Activated CD4-positive, alpha-beta memory T cell treated with anti-CD3 and anti-CD28 coated beads for 36 hours (primary cell): ENCODE results near the gene BABAM2. TPM values are rescaled to one million over a fixed set of nuclear protein-coding genes. Genes with fewer than 3 reads are reported as not detected.

ENCODE experiments used
- CTCF ChIA-PET: fragments of 350-600 bp; sonication (Branson Sonifier 250); formaldehyde crosslinking; loops from one replicate; lab custom pipeline; 2021; ENCODE audit warnings: antibody characterized with exemption, inconsistent platforms; lab: Charles Lee
- POLR2A ChIA-PET: fragments of 350-600 bp; sonication (Branson Sonifier 250); formaldehyde crosslinking; loops from one replicate; lab custom pipeline; 2021; ENCODE audit warnings: antibody characterized with exemption; lab: Charles Lee
- DNase-seq: peaks from one replicate; pipeline ENCODE4 v3.0.0-alpha.2; 2020
- H3K27ac Mint-ChIP-seq: one replicate; pipeline ENCODE4 v1.8.0; 2021; ENCODE audit warnings: mixed read lengths
- H3K27me3 Mint-ChIP-seq: one replicate; pipeline ENCODE4 v1.8.0; 2021; ENCODE audit warnings: mixed read lengths
- H3K36me3 Mint-ChIP-seq: one replicate; pipeline ENCODE4 v1.8.0; 2021; ENCODE audit warnings: mixed read lengths
- H3K4me1 Mint-ChIP-seq: one replicate; pipeline ENCODE4 v1.8.0; 2021; ENCODE audit warnings: low read depth, mixed read lengths
- H3K4me3 Mint-ChIP-seq: one replicate; pipeline ENCODE4 v1.8.0; 2021; ENCODE audit warnings: mild to moderate bottlenecking, mixed read lengths
- H3K9me3 Mint-ChIP-seq: one replicate; pipeline ENCODE4 v1.8.0; 2021; ENCODE audit warnings: mixed read lengths
- intact Hi-C: fragments of 100-400 bp; cut with micrococcal nuclease; formaldehyde crosslinking; loops from one replicate; pipeline ENCODE4 v1.15.1; 2023
- total RNA-seq, 2 experiments: library from RNA; stranded (reverse); gene quantifications; one replicate each; pipeline ENCODE4 v1.2.3, GENCODE V29; 2021

BABAM2 gene
- total RNA-seq, 2 experiments from 2014 or later, result 72.3 to 76.6 TPM

DNA sequence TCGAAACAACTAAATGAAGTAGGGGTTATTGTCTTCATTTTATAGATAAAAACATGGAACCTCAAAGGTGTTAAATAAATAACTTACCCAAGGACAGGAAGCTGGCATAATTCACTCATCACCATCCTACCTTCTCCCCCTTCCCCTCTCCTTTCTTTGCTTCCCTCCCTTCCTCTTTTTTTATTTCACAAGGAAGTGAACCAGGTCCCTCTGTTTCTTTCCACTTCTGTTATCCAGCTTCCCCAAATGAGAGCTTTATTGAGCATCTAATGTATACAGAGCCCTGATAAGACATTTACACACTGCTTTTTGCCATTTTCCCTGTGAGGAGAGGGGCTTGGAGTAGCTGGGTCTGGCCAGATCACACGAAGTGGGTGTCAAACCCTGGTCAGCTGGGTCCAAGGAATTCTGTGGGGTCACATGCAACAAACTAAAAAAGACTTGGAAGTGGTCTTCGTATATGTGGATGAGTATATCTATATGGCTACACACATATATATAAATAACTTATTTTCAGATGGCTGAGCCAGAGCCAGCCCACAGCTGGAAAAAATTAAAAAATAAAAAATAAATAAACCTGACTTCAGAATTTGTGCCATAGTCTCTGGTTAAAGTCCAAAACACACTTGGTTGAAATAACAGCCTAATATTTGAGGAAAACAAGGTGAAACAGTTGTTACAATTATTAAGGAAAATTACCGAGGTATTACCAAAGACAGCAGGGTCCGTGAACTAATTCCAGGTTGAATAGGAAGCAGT lies 452.8 kb downstream of the BABAM2 start:
- CTCF ChIA-PET, result no interaction called here
- Mint-ChIP-seq H3K4me1 (peaks cover 15% of the 10 kb centered on the region), H3K36me3 (no peaks in the 10 kb centered on the region), H3K9me3 (no peaks in the 10 kb centered on the region), H3K27me3 (no peaks in the 10 kb centered on the region), H3K4me3 (no peak overlapping the region), H3K27ac (no peak overlapping the region)
- POLR2A ChIA-PET, result no interaction called here
- intact Hi-C loops, result no loop called here
- no peak for DNase-seq

DNA sequence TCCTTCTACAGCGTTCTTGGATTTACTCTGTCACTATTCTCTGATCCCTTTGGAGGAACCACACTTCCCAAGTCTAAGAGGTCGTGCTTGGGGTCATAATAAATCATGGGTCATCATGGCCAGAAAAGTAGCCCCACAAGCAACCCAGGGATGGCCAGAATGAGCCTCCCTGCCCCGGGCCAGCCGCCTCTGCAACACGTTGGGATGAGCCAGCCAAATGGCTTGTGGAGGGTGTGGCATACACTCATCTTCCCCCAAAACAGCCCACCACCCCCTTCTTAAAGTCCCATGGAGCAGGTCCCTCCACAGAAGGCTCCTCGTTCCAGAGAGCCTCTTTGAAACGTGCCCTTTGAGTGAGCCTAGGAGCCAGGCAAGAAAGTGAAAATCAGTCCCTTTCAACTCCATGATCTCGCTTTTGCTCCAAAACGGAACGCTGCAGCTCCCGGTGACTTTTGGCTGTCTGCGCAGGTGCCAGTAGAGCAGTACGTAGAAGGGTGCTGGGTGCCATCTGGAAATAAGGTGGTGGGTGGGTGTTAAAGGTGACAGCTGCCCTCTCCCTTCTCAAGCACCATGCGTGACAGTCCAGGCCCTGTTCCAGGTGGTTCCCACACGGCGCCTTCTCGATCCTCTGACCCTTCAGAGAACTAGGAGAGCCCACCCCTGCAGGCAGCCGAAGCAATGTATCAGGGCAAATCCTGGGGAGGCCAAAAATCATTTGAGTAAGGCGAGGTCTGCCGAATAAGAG lies 453.6 kb downstream of the BABAM2 start:
- no peaks in the 10 kb centered on the region for H3K36me3 Mint-ChIP-seq
- H3K9me3 Mint-ChIP-seq, result no peaks in the 10 kb centered on the region
- DNase-seq, result no peak
- POLR2A ChIA-PET, result no interaction called here
- CTCF ChIA-PET, result no interaction called here
- no peaks in the 10 kb centered on the region for H3K27me3 Mint-ChIP-seq
- peaks cover 22% of the 10 kb centered on the region for H3K4me1 Mint-ChIP-seq
- H3K27ac Mint-ChIP-seq, result no peak overlapping the region
- intact Hi-C loops, result no loop called here
- H3K4me3 Mint-ChIP-seq, result no peak overlapping the region

DNA sequence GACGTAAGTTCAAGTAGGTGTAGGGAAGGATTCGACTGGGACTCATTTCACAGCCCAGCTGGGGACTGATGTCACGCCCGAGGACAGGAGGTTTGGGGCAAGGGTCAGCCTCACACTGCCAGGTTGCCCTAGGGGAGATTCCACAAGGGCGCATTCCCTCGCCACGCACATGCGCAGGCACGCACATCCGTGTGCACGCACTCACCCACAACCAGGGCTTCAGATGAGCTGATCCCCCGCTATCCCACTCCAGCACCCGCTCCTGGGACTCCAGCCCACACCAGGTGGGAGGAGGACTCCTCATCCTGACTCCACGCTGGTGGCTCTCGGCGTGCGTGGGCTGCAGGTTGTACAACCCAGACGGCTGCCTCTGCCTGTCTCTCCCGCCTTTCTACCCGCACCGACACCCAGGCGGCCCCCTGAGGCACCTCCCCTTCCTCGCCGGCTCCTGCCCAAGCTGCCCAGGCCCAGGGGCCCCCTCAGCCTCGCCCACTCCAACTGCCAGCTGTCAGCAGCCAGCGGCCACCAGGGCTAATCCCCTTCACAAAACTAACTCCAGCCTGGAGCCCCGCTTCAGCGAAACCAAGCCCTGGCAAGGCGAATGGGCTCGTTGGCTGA lies 454.3 kb downstream of the BABAM2 start:
- no peak for DNase-seq
- H3K9me3 Mint-ChIP-seq, result no peaks in the 10 kb centered on the region
- H3K27me3 Mint-ChIP-seq, result no peaks in the 10 kb centered on the region
- no peak overlapping the region for H3K4me3 Mint-ChIP-seq
- H3K4me1 Mint-ChIP-seq, result peaks cover 25% of the 10 kb centered on the region
- intact Hi-C loops, result no loop called here
- no peak overlapping the region for H3K27ac Mint-ChIP-seq
- POLR2A ChIA-PET, result no interaction called here
- CTCF ChIA-PET, result no interaction called here
- no peaks in the 10 kb centered on the region for H3K36me3 Mint-ChIP-seq

DNA sequence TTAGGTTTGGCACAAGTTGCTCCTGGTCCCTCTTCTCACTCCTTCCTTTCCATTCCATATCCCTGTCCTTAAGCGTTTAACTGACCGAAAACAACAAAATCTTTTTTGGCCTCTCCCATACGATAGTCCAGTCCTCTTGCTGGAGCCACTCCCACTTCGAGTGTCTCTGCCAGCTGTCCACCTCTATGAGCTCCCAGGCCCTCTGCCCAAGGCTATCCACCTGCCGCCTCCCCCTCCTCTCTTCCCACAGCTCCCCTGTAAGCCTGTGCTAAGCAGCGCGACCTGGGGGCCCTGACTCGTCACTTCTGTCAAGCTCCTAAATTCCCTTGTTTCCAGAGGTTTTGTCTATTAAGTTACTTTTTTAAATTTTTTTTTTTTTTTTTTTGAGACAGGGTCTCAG lies 455.1 kb downstream of the BABAM2 start:
- no peaks in the 10 kb centered on the region for H3K27me3 Mint-ChIP-seq
- ChIA-PET POLR2A (interaction anchor here (0.6 kb wide), 1 partner anchor 15 kb away, joined by 5 read pairs; no protein-coding TSS in a partner anchor), CTCF (interaction anchor here (0.8 kb wide), 1 partner anchor 10 kb away, joined by 3 read pairs; no protein-coding TSS in a partner anchor)
- H3K27ac Mint-ChIP-seq, result no peak overlapping the region
- H3K9me3 Mint-ChIP-seq, result no peaks in the 10 kb centered on the region
- peaks cover 25% of the 10 kb centered on the region for H3K4me1 Mint-ChIP-seq
- intact Hi-C loops, result no loop called here
- DNase-seq, result no peak
- H3K36me3 Mint-ChIP-seq, result no peaks in the 10 kb centered on the region
- no peak overlapping the region for H3K4me3 Mint-ChIP-seq

GRCh38 chr2:28346587-28346986 lies 456.1 kb downstream of the BABAM2 start:
- POLR2A ChIA-PET, result interaction anchor here (1.4 kb wide), 1 partner anchor 10 kb away, joined by 4 read pairs; no protein-coding TSS in a partner anchor
- no peaks in the 10 kb centered on the region for H3K36me3 Mint-ChIP-seq
- peaks cover 33% of the 10 kb centered on the region for H3K4me1 Mint-ChIP-seq
- no peak overlapping the region for H3K27ac Mint-ChIP-seq
- no peaks in the 10 kb centered on the region for H3K27me3 Mint-ChIP-seq
- no peak for DNase-seq
- intact Hi-C loops, result no loop called here
- no peak overlapping the region for H3K4me3 Mint-ChIP-seq
- CTCF ChIA-PET, result no interaction called here
- no peaks in the 10 kb centered on the region for H3K9me3 Mint-ChIP-seq

DNA sequence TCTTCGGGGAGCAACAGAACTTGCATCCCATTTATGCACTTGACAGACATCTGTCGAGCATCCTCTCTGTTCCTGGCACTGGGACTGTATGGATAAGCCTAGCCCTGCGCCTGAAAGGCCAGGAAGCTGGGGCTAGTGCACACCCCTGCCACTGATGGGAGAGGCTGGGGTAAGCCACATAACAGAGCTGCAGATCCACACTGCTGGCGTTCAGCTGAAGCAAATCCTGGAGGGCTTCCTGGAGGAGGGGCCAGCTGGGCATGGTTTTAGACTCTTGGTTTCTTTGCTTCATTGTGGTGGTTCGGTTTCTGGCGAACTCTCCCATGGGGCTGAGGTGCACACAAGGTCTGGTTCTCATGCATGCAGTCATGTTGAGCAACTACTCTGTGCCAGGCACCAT lies 456.7 kb downstream of the BABAM2 start:
- peaks cover 36% of the 10 kb centered on the region for H3K4me1 Mint-ChIP-seq
- H3K9me3 Mint-ChIP-seq, result no peaks in the 10 kb centered on the region
- no peaks in the 10 kb centered on the region for H3K36me3 Mint-ChIP-seq
- ChIA-PET CTCF (no interaction called here), POLR2A (interaction anchor here (0.5 to 2.0 kb wide), 4 partner anchors 10 to 23 kb away, joined by 3 to 5 read pairs (median 4); no protein-coding TSS in a partner anchor)
- H3K27ac Mint-ChIP-seq, result peak overlapping the region; percentile 72
- no peak overlapping the region for H3K4me3 Mint-ChIP-seq
- no peak for DNase-seq
- intact Hi-C loops, result no loop called here
- no peaks in the 10 kb centered on the region for H3K27me3 Mint-ChIP-seq

DNA sequence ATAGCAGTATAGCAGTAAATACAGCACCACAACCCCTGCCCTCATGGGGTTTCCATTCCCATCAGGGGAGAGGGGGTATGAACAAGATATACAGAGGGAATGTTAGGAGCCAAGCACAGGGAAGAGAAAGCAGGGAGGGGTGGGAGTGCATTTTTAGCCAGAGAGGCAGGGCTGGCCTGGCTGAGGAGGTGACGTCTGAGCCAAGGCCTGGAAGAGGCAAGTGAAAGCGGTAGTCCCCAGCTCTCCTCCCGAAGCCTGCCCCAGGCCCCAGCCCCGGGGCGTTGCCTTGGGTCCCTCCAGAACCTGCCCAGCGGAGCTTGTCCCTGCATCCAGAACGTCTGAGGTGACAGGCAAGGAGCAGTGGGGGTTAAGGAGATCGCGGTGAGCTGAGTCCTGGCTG lies 457.1 kb downstream of the BABAM2 start:
- no peak for DNase-seq
- H3K27me3 Mint-ChIP-seq, result no peaks in the 10 kb centered on the region
- POLR2A ChIA-PET, result interaction anchor here (0.5 to 2.0 kb wide), 5 partner anchors 10 to 343 kb away, joined by 3 to 5 read pairs (median 4); no protein-coding TSS in a partner anchor
- CTCF ChIA-PET, result no interaction called here
- peak overlapping the region; percentile 72 for H3K27ac Mint-ChIP-seq
- no peak overlapping the region for H3K4me3 Mint-ChIP-seq
- H3K36me3 Mint-ChIP-seq, result no peaks in the 10 kb centered on the region
- intact Hi-C loops, result no loop called here
- H3K4me1 Mint-ChIP-seq, result peaks cover 36% of the 10 kb centered on the region
- H3K9me3 Mint-ChIP-seq, result no peaks in the 10 kb centered on the region

GRCh38 chr2:28348149-28348567 lies 457.6 kb downstream of the BABAM2 start:
- Mint-ChIP-seq H3K4me1 (peaks cover 36% of the 10 kb centered on the region), H3K4me3 (peak overlapping the region; percentile 35), H3K36me3 (no peaks in the 10 kb centered on the region), H3K9me3 (no peaks in the 10 kb centered on the region), H3K27me3 (no peaks in the 10 kb centered on the region), H3K27ac (peak overlapping the region; percentile 66)
- DNase-seq, result peak; percentile 81
- POLR2A ChIA-PET, result interaction anchor here (0.6 to 2.0 kb wide), 3 partner anchors 12 to 344 kb away, joined by 4 to 5 read pairs (median 4); no protein-coding TSS in a partner anchor
- CTCF ChIA-PET, result no interaction called here
- intact Hi-C loops, result no loop called here

- Mint-ChIP-seq H3K27me3 (no peaks in the 10 kb centered on the region), H3K9me3 (no peaks in the 10 kb centered on the region), H3K27ac (peak overlapping the region; percentile 50), H3K4me3 (peak overlapping the region; percentile 35), H3K36me3 (no peaks in the 10 kb centered on the region), H3K4me1 (peaks cover 36% of the 10 kb centered on the region)
- ChIA-PET POLR2A (interaction anchor here (2.0 kb wide), 1 partner anchor 12 kb away, joined by 5 read pairs; no protein-coding TSS in a partner anchor), CTCF (no interaction called here)
- intact Hi-C loops, result no loop called here
- no peak for DNase-seq
Observed at GRCh38 chr2:28348921-28349320, 458.4 kb downstream of the BABAM2 start.

DNA sequence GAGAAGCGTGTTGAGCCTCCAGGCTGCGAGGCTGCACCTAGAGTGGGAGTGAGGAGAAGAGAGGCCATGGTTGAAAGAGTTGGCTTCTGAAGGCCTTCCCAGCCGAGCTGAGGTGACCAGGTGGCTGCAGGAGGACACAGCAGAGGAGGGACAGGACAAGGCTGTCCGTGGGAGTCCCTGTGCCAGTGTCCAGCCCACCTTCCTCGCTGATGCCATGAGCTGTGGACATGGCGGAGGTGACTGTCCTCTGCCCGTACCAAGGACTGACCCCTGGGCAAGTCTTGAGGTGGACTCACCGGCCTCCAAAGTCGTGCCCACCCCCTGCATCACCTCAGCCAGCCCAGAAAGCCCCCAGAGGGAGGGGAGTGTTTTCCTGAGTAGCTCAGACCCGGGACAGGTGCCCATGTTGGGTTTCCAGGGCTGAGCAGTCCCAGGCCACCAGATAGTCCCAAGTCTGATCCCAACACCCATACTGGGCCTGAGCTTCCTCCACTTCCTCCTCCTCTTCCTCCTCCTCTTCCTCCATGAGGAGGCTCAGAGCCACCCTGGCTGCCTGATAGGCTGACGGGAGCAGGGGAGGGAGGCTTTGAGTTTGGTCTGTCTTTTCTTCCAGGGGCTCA lies 459.1 kb downstream of the BABAM2 start:
- ChIA-PET CTCF (interaction anchor here (1.5 kb wide), 1 partner anchor 9 kb away, joined by 4 read pairs; no protein-coding TSS in a partner anchor), POLR2A (interaction anchor here (0.6 kb wide), 1 partner anchor 100 kb away, joined by 3 read pairs; no protein-coding TSS in a partner anchor)
- H3K36me3 Mint-ChIP-seq, result no peaks in the 10 kb centered on the region
- DNase-seq, result no peak
- no peak overlapping the region for H3K4me3 Mint-ChIP-seq
- intact Hi-C loops, result no loop called here
- H3K27me3 Mint-ChIP-seq, result no peaks in the 10 kb centered on the region
- H3K27ac Mint-ChIP-seq, result peak overlapping the region; percentile 50
- H3K9me3 Mint-ChIP-seq, result no peaks in the 10 kb centered on the region
- peaks cover 36% of the 10 kb centered on the region for H3K4me1 Mint-ChIP-seq

GRCh38 chr2:28350196-28350595 lies 459.7 kb downstream of the BABAM2 start:
- no peaks in the 10 kb centered on the region for H3K27me3 Mint-ChIP-seq
- peaks cover 36% of the 10 kb centered on the region for H3K4me1 Mint-ChIP-seq
- H3K27ac Mint-ChIP-seq, result no peak overlapping the region
- no peaks in the 10 kb centered on the region for H3K9me3 Mint-ChIP-seq
- no peak overlapping the region for H3K4me3 Mint-ChIP-seq
- no peak for DNase-seq
- CTCF ChIA-PET, result interaction anchor here (1.5 kb wide), 1 partner anchor 8 kb away, joined by 4 read pairs; no protein-coding TSS in a partner anchor
- H3K36me3 Mint-ChIP-seq, result no peaks in the 10 kb centered on the region
- POLR2A ChIA-PET, result no interaction called here
- intact Hi-C loops, result no loop called here
